Nephron (organoid): Measurements from ENCODE around the gene RUFY4.
"Not testable (repeated sequence)": the region's sequence is repeated elsewhere in the genome, so short reads cannot be mapped to it uniquely, and the experiment has no call there.

Experiments
- H3K27ac Mint-ChIP-seq, 3 experiments: 2 replicates each; pipeline ENCODE4 v1.8.0; 2020; ENCODE audit warnings: mixed read lengths in 3 of 3, mild to moderate bottlenecking in 2 of 3, moderate library complexity in 1 of 3
- H3K27me3 Mint-ChIP-seq: 2 replicates; pipeline ENCODE4 v1.8.0; 2021; ENCODE audit warnings: low read depth, mild to moderate bottlenecking, moderate library complexity, mixed read lengths
- H3K36me3 Mint-ChIP-seq: 2 replicates; pipeline ENCODE4 v1.8.0; 2020; ENCODE audit warnings: low read depth, mixed read lengths
- H3K4me1 Mint-ChIP-seq: 2 replicates; pipeline ENCODE4 v1.8.0; 2020; ENCODE audit warnings: mixed read lengths
- H3K4me3 Mint-ChIP-seq, 3 experiments: 2 replicates each; pipeline ENCODE4 v1.8.0; 2020; ENCODE audit warnings: mild to moderate bottlenecking in 3 of 3, mixed read lengths in 3 of 3, moderate library complexity in 2 of 3
- H3K9me3 Mint-ChIP-seq: 2 replicates; pipeline ENCODE4 v1.8.0; 2020; ENCODE audit warnings: mixed read lengths
- TF ChIP-seq, protein P1 (sequence below), 3 experiments: fragments of 200-600 bp; sonication (generic); IDR thresholded peaks; one replicate each; pipeline ENCODE4 v1.5.0; 2021; ENCODE audit warnings: antibody characterized with exemption in 3 of 3; ENCODE audit not compliant: unreplicated experiment in 3 of 3

RUFY4 gene

GRCh38 chr2:218033208-218033589 lies 35.9 kb upstream of the RUFY4 start:
- H3K4me3 Mint-ChIP-seq: no peak overlapping the region

DNA sequence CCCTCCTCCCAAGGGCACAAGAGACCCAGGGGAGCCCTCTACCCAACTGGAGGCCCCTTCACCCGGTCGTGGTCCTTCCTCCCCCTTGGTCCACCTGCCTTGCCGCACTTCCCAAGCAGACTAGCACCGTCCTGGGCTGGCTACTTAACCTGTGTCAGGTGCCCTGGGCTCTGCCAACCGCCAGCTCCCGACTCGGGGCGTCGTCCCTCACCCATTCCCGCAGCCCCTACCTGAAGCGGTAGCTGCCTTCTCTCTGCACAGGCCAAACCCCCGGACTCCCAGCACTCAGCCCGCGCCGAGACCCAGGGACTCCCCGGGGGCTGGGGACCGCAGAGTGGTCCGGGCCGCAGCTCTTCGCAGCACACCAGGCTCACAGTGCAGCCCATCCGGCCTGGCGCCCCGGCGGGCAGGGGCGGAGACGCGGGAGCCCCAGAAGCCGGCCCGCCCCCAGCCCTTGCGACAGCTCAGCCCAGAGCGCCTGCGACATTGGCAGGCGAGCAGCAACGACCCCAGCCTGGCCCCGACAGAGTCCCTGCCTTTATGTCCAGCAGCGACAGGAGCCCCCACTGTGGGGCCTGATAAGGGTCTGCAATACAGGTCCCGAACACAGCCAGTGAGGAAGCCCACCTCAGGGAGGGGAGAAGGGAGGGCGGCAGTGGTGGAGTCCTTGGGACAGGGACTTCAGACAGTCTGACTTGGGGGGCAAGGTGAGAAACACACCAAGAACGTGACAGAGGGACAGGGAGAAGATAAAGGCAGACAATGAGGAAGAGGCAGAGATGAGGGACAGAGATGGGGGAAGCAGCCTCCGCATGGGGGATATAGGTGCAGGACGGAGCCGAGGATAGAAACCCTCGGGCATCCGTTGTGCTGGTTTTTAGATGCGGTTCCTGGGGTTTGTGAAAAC lies 35.2 kb upstream of the RUFY4 start:
- Mint-ChIP-seq H3K36me3 (no peaks in the 10 kb centered on the region), H3K27ac (no peak overlapping the region), H3K4me1 (no peaks in the 10 kb centered on the region), H3K27me3 (peaks cover 53% of the 10 kb centered on the region), H3K9me3 (no peaks in the 10 kb centered on the region), H3K4me3 (peak overlapping the region; percentile 2 to 13 (median 3))
- TF ChIP-seq, protein P1, sequence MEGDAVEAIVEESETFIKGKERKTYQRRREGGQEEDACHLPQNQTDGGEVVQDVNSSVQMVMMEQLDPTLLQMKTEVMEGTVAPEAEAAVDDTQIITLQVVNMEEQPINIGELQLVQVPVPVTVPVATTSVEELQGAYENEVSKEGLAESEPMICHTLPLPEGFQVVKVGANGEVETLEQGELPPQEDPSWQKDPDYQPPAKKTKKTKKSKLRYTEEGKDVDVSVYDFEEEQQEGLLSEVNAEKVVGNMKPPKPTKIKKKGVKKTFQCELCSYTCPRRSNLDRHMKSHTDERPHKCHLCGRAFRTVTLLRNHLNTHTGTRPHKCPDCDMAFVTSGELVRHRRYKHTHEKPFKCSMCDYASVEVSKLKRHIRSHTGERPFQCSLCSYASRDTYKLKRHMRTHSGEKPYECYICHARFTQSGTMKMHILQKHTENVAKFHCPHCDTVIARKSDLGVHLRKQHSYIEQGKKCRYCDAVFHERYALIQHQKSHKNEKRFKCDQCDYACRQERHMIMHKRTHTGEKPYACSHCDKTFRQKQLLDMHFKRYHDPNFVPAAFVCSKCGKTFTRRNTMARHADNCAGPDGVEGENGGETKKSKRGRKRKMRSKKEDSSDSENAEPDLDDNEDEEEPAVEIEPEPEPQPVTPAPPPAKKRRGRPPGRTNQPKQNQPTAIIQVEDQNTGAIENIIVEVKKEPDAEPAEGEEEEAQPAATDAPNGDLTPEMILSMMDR (IDR thresholded peaks at IDR 0.05; ENCODE audit: unreplicated experiment in 3 of 3): no peak

More at GRCh38 chr2:218033208-218033589, 35.9 kb upstream of the RUFY4 start:
- no peaks in the 10 kb centered on the region for H3K9me3 Mint-ChIP-seq
- no peak overlapping the region for H3K27ac Mint-ChIP-seq
- TF ChIP-seq, protein P1 (IDR thresholded peaks at IDR 0.05; ENCODE audit: unreplicated experiment in 3 of 3): no peak
- H3K36me3 Mint-ChIP-seq: no peaks in the 10 kb centered on the region
- peaks cover 51% of the 10 kb centered on the region for H3K27me3 Mint-ChIP-seq
- no peaks in the 10 kb centered on the region for H3K4me1 Mint-ChIP-seq

DNA sequence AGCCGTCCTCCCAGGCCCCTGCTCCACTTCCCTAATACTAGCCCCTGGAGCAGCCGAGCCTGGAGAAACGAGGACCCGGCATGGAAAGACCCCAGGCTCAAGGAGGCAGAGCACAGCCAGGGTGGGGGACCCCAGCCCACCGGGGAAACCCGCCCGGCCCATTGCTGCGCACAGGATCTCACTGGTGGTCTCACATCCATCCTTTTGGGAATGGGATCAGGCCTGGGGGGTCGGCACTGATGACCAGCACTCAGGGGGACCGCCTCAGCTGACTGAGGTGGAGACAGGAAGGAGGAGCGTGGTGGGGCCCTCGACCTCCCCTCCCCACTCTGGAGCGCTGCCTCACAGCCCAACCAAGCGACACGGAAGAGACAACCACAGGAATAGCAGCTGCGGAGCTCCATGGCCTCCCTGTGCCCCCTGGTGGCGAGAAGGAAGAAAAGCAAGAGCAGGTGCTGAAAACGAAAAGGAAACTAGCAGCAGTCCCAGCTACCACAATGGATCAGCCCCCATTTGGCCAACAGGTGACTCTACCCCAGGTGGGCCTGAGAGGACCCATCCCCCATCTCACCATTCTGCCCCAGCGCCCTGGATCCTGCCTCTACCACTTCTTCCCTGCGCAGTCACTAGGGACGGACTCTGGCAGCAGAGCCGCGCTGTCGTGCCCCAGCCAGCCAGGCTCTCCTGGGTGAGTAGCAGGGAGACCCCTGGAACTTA lies 34.4 kb upstream of the RUFY4 start:
- not testable (repeated sequence) for H3K9me3 Mint-ChIP-seq, H3K4me1 Mint-ChIP-seq, H3K27ac Mint-ChIP-seq, H3K36me3 Mint-ChIP-seq
- Mint-ChIP-seq H3K27me3 (peaks cover 61% of the 10 kb centered on the region), H3K4me3 (peak overlapping the region; percentile 17 to 57 (median 31))
- TF ChIP-seq, protein P1 (IDR thresholded peaks at IDR 0.05; ENCODE audit: unreplicated experiment in 3 of 3): peak; percentile 62 to 76 (median 69)

GRCh38 chr2:218035463-218036100 lies 33.5 kb upstream of the RUFY4 start:
- no peaks in the 10 kb centered on the region for H3K9me3 Mint-ChIP-seq
- peaks cover 69% of the 10 kb centered on the region for H3K27me3 Mint-ChIP-seq
- H3K27ac Mint-ChIP-seq: no peak overlapping the region
- TF ChIP-seq, protein P1 (IDR thresholded peaks at IDR 0.05; ENCODE audit: unreplicated experiment in 3 of 3): no peak
- no peaks in the 10 kb centered on the region for H3K36me3 Mint-ChIP-seq
- no peak overlapping the region for H3K4me3 Mint-ChIP-seq
- no peaks in the 10 kb centered on the region for H3K4me1 Mint-ChIP-seq

- H3K9me3 Mint-ChIP-seq: no peaks in the 10 kb centered on the region
- no peak overlapping the region for H3K27ac Mint-ChIP-seq
- H3K4me1 Mint-ChIP-seq: no peaks in the 10 kb centered on the region
- H3K27me3 Mint-ChIP-seq: peaks cover 70% of the 10 kb centered on the region
- H3K36me3 Mint-ChIP-seq: no peaks in the 10 kb centered on the region
- no peak overlapping the region for H3K4me3 Mint-ChIP-seq
- TF ChIP-seq, protein P1 (IDR thresholded peaks at IDR 0.05; ENCODE audit: unreplicated experiment in 3 of 3): no peak
Observed at GRCh38 chr2:218036371-218036770, 32.7 kb upstream of the RUFY4 start.
